ENCODE results near the gene SENP1.

SENP1 gene

DNA sequence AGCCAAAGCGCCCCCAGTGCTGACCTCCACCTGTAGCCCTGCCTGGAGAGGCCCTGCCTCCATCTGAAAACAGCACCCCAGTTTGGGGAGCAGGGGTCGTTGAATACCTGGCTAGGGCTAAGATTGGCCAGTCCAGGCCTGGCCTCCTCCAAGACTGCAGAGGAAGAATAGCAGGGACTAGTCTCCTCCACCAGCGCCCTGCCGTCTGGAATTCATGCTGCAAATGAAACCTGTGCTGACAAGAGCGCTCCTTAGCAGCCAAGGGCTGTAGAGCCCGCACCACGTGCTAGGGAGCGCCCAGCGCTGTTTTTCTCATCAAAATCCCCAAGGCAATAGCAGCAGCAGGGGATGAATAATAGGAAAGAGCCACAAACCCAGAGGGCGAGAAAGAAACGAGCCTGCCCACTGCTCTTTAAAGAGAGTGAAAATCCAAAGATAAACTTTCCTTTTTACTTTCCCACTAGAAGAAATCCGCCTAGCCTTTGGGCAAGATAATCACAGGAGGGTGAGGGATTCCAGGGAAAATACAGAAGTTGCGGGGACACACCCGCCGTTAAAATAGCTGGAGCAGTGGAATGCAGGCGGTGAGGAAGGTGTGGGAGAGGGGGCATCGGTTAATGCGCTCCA, 104.9 kb downstream of the SENP1 start:
- DNase-seq (ENCODE audit: low read depth in 3 of 3) = no peak

DNA sequence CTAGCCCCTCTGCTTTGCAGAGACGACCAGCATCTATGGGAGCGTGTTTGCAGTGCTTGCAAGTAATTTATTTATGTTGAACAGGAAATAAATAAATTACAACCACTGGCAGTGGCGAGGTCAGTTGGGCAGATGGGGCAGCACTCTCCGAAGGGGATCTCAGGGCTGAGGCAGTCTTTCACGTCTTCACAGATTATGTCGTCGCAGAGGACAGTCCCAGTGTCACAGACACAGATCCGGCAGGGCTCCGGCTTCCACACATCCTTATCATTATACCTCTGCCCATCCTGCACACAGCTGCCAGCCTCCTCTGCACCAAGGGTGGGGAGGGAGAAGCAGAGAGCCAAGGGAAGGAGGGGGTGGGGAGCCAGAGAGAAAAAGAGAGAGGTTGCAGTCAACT, 106.1 kb downstream of the SENP1 start:
- DNase-seq (ENCODE audit: low read depth in 3 of 3) = no peak

DNA sequence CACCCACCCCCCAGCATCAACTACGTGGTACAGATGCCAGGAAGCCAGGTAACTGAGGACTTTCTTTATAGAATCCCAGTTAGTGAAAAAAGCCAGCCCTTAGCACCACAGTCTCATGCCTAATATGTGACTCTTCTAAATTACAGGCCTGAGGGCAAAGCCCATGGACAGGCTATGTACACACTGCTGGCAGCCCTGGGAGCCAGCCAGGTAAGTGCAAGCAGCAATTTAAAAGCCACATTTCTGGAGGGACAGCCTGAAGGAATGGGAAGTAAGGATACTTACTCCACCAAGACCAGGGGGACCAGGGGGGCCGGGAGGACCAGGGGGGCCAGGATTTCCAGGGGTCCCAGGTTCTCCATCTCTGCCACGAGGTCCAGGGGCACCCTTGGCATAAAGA, 108.6 kb downstream of the SENP1 start:
- no peak for DNase-seq (ENCODE audit: low read depth in 3 of 3)

DNA sequence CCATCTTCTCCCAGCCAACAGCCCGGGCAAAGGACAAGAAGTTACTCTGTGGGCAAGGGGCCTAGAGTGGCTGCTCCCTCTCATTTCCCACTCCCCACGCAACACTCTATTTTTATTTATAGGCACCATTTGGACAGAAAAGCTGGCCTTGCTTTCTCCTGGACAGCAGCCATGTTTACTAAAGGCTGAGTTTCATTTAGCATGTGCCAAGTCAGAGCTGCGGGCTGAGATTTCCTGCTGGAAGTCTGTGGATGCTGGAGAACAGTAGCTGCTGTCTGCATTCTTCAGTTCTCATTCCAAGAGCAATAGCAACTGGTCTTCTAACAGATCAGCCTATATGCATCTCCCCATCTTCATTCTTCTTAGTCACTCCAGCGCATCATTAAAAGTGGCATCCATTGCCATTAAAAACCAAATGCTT, 109.9 kb downstream of the SENP1 start:
- no peak for DNase-seq (ENCODE audit: low read depth in 3 of 3)

DNA sequence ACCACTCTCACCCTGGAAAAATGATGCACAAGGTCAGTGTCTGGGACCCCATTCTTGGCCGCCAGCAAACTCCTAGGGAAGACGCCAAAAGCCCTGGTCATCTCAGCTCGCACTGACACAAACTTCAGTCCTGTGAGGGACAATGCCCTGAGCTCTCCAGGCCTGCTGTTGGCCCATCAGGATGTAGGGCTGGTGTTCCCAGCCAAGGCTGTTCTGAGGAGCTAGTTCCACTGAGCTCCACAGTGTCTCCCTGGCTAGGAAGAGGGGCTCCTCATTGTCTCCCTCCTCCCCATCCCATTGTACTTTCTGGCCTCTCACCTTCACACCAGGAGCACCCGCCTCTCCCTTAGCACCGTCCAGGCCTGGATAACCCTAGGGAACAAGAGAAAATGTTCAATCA, 112.4 kb downstream of the SENP1 start:
- DNase-seq (ENCODE audit: low read depth in 3 of 3) = no peak
